Activated CD4-positive, alpha-beta T cell treated with anti-CD3 and anti-CD28 coated beads, Interleukin-2, amount 50 U/mL, for 48 hours (primary cell): Measurements from ENCODE around the gene FIZ1.

ENCODE experiments used
- DNase-seq, 2 experiments: peaks; one replicate each; pipeline ENCODE4 v3.0.0-alpha.2; 2020

Gene FIZ1

DNA sequence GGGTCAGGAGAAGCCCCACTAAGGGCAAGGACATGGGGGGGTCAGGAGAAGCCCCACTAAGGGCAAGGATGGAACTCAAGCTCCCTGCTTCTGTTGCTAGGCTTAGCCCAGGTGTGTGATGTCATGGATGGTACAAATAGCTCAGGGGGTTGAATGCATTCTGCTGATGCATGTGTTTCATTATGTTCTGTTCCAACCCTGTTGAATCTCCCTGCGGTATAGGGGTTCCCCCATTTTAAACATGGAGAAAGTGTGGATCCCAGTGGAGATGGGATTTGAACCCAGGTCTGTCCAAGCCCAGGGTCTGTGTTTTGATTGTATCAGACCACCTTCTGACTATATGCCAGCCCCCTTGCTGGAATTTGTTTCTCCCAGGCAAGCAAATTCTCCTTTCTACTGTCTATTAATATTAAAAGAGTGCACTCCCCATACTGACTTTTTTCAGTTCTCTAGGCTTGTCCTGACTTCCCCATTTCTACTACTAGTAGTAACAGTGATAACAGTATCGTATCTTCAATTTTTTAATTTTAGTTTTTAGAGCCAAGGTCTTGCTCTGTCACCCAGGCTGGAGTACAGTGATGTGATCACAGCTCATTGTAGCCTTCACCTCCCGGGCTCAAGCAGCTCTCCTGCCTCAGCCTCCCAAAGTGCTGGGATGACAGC lies 12.8 kb upstream of the FIZ1 start:
- no peak for DNase-seq

DNA sequence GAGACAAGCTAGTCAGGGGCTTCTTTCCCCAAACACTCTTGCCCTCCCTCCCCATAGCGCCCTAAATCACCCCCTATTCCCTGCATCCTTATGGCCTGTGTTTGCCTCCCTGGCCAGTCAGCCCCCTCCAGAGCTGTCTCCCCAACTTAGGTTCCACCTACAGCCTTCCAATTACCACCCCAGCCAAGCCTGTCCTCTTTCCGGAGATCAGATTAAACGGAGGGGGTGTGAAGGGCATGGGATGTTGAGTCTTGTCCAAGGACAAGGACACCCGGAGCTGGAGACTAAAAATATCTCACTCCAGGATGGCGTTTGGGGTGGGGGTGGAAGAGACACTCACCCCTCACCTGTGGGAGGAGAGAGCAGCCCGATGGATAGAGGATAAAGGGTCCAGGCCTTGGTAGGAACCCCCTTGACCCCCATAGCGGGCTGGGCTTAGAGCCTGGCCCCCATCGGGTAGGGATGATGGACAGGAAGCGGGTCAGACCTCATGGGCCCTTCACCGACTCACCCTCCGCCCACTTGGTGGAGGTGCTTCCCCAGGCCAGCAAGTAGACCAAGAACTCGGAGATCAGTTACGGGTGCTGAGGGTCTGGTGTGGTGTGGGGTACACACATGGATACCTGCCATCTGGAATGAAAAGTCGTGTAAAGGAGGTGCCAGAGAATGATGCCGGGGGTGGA lies 12.1 kb upstream of the FIZ1 start:
- no peak for DNase-seq

DNA sequence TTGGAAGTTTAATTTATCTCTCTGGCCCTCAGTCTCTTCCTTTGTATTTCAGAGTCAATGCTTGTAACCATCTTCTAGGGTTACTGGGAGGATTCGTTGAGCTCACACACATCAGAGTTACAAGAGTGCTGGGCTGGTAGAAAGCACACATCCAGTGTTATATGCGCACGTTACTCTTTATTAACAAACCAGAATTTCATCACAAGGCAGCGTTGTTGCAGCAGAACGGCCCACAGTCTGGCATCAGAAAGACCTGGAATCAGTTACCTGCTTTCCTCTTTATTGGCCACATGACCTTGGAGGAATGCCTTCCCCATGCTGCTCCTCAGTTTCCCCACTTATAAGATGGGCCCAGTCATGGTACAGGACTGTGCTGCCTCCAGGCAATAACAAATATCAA lies 10.0 kb upstream of the FIZ1 start:
- no peak for DNase-seq

DNA sequence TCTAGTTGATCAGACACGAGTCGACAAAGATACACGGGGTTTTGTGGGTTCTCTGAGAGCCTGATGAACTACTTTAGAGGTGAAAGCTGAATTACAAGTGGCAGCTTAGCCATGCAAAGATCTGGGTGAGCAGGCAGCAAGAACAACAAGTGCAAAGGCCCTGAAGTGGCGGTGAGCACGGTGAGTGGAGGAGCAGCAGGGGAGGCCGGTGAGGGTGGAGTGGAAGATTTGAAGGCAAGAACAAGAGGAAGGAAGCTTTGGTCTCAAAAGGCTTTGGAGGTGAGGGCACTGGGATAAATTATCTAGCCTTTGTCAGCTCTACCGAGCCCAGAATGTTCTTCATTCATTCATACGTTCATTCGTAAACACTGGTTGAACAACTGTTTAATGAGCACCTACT lies 7.5 kb upstream of the FIZ1 start:
- no peak for DNase-seq

DNA sequence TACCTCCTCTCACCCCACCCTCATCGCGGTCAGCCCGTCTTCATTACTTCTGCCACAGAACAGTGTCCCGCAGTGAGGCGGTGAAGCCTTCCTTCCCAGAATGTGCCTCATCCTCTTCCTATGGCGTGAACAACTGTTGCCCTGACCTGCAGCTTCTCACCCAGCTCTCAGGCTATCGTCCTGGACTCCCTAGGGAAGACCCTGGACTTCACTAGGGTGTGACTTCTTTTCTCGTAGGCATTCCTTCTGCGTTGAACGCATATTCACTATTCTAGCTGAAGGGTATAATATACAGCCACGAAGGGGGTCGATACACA lies 7.1 kb upstream of the FIZ1 start:
- no peak for DNase-seq

DNA sequence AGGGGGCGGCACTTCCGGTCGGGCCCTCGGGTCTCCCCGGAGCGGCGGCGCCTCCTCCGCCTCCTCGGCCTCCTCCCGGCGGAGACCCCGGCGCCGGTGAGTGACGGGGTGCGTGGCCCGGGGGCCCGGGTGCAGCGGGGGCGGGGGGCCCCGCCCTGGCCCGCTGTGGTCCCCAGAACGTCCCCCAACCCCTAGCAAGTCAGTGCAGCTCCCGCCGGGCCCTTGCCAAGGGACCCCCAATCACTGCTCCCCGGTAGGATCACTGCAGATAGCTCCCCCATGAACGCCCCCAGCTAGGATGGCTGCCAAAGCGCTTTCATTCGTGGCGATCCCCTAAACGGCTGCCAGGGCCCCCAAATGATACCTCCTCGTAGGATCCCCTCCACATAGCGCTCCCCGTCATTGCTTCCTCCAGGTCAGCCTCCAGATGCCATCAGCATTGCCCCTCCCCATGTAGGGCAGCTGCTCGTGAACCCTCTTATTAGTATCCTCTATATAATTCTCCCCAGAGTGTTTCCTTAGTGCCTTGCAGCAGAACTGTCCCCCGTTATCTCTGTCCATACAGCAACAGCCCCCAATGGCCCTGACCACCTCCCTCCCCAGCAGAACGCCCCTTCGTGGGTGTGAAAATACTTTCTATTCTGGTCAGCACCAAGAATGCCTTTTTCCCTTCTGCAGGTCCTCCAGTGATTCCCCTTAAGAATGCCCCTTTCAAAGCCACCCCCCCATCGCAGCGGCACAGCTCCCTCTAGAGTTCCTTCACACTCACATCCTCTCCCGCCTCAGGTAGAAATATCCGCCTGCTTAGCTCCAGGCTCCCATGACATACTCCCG lies 6.5 kb upstream of the FIZ1 start, which contains the start of gene ZNF865:
Gene ZNF865 (plus strand): TSS at position 11 of the 834 bp plus-strand sequence. CDS start 7,972 bp downstream, outside the sequence.
- peak; percentile 77 to 82 for DNase-seq

DNA sequence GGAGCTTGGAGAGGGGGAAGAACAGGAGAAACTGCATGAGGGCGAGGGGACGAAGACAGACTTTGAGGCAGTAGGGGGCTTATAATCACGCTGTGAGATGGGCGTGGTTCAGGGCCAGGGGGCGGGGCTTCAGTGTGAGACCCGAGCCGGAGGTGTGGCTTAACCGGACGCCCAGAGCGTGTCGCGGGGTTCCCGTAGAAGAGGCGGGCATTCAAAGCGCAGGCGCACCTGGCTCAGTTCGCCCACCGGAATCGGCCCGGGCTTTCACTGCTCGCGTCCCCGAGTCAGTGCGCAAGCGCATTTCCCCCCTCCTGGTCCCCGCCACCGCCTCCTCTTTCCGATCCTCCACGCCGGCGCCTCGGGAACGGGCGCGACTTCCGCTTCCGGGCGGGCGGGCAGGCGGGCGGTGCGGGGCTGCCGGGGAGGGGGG lies 5.9 kb upstream of the FIZ1 start:
- peak; percentile 99 for DNase-seq

DNA sequence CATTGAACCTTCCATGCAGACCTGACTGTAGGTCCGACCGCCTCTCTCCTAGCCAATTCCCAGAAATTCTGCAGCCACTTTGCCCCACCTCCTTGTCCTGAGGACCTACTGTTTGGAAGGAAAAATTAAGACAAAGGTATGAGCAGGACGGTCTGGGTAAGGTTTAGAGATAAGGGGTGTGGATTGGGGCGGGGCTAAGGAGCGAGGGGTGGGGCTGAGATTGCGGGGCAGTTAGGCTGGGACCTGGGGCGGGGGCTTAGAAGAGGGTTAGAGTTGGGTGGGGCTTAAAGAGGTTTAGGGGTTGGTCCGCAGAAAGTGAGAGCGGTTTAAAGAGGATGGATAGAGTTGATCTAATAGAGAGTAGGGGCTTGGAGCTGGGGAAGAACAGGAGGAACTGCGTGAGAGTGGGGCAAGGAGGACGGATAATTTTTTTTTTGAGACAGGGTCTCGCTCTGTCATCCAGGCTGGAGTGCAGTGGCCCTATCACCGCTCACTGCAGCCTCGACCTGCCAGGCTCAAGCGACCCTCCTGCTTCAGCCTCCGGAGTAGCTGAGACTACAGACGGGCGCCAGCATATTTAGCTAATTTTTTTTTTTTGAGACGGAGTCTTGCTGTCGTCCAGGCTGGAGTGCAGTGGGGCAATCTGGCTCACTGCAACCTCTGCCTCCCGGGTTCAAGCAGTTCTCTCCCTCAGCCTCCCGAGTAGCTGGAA lies 4.4 kb upstream of the FIZ1 start:
- DNase-seq: no peak

DNA sequence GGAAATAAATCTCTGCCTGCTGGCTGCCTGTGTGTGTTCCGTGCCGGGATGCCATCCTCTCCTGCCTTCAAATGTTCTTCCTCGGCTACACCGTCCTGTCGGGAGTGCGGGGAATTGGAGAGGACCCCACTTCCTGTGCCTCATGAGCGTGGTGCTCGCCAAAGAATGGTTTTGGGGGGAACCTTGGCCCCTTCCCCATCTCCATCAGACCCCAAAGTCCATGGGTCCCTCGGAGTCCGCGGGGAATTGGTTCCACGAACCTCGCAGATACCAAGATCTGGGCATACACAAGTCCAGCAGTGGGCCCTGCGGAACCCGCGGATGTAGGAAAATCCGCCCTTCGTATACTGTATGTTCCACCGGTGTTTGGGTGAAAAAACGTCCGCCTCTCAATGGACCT lies 3.8 kb upstream of the FIZ1 start:
- no peak for DNase-seq

DNA sequence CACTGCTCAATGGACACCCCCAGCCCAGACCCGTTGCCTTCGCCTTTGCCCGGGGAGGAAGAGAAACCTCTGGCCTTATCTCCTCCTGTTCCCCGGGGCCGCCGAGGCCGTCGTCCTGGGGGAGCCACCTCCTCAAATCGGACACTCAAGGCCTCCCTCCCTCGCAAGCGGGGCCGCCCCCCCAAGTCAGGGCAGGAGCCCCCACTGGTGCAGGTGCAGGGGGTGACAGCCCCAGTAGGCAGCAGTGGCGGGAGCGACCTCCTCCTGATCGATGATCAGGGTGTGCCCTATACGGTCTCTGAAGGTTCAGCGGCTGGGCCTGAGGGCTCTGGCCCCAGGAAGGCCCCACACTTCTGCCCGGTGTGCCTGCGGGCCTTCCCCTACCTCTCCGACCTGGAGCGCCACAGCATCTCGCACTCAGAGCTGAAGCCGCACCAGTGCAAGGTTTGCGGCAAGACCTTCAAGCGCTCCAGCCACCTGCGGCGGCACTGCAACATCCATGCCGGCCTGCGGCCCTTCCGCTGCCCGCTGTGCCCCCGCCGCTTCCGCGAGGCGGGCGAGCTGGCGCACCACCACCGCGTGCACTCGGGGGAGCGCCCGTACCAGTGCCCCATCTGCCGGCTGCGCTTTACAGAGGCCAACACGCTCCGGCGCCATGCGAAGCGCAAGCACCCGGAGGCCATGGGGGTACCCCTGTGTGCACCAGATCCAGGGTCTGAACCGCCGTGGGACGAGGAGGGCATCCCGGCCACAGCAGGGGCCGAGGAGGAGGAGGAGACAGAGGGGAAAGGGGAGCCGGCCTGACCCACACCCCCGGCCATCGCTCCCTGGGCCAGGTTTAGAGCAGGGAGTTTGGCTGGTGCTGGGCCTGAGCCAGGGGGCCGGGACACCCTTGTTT lies 3.0 kb upstream of the FIZ1 start:
- no peak for DNase-seq

DNA sequence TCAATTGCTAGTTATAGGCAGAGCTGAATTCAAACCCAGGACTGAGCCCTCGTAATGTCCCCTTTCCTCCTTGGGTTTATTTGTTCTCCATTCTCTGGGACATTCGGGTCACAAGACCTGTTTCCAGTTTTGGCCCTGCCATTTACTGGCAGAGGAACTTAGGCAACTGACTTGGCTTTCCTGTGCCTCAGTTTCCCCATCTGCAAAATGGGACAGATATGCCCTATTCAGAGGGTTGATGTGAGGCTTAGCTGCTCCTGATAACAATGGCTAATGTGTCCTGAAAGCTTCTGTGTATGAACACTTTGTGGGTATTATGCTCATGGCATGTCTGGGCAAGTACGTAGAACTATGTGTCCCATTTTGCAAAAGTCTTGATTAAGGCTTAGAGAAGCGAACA lies 1.8 kb upstream of the FIZ1 start:
- no peak for DNase-seq

DNA sequence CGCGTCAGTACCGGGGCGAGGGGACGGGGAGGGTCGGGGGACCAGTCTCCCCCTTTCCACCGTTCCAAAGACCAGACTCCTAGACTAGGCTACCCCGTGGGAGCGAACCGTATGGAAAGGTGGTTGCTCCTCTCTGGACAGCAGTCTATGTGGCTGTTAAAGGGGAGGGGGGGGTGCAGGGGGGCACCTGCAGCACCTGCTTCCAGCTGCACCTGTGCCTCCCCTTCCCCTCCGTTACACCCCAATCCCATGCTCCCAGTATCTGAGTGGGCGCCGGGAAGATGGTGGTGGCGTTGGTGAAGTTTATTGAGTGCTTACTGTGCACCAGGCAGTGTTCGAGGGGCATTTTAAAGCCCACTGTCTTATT lies 1.3 kb upstream of the FIZ1 start:
- DNase-seq: no peak

DNA sequence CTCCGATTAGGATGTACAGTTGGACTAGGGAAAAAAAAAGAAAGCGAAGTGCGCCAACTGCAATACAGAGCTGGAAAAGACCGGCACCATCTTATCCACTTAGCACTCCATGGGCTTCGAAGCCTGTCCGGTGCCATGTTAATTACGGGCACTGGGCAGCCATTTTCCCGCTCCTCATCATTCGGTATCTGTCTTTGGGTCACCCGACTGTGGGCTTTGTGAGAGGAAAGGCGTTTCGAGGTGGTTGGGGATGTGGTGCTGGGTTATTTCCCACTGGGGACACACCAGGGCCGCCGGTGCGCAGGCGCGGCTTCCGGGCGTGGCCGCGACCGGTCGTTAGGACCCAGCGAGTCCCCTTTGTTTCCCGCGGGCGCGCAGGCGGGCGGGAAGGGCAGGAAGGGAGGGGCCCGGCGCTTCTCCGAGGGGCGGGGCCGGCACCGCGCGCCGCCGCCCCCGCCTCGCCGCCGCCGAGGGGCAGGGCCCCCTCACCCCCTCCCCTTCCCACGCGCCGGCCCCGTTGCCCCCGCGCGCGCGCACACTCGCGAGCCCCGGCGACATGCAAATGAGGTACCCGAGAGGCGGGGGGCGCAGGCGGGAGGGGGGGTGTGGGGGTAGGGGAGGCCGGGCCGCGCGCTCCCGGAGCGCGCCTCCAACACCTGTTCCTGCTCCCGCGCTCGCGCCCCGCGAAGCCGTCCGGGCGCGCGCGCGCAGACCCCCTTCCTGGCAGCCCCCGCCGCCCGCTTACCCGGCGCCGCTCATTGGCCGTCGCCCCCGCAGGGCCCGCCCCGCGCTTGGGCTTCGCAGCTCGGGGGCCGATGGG lies 735 bp upstream of the FIZ1 start, which contains the start of gene ZNF524:
Gene ZNF524 (plus strand): TSS at position 447 of the 820 bp plus-strand sequence. CDS start 1,825 bp downstream, outside the sequence.
- DNase-seq: peak; percentile 81 to 83

DNA sequence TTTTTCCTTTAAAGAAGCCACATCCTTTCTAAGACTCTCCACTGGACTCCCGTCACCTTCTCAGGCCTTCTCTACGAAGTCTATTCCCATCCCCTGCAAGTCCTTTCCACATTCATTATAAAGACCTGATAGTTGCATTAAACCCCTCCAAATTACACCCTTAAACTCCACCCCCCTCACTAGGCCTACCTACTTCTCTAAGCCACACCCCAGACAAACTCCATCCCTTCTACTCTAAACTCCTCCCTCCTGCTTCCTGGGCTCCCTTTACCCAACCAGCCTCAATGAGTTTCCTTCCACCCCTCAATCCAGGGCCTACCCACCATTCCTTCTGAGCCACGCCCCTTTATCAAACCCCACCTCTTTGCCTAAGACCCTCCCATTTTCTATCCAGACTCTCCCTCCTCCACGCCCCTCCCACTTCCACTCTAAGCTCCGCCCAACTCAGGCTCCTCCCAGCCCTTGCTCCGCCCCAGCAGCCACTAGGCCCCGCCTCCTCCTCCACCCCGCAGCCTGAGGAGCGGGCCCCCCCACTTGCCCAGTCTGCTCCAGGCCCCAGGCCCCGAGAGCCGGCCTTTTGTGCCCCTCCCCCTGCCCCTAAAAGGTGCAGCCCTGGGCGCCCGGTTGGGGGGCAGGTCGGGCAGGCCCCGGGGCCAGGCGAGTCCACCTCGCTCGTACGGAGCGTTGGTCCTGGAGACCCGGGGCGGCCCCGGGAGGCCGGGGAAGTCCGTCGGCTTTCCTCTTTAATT lies 424 bp downstream of the FIZ1 start:
- peak; percentile 92 to 93 for DNase-seq

DNA sequence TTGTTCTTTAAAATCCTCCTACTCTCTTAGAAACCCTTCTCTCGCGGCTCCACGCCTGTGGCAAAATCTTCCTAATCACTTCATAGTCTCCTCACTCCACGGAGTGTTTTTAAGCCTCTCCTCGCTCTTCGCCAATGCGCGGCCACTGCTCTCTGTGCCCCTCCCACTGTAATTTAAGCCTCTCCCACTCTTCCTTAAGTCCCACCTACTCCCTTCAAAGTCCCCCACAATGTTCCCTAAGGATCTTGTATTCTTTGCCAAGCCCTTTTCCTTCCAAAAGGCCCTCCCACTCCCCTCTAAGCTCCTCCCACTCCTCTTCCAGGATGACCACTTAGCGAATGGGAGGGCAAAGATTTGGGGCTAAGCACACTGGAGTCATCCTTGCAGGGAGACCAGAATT lies 1.3 kb downstream of the FIZ1 start:
- DNase-seq: no peak

DNA sequence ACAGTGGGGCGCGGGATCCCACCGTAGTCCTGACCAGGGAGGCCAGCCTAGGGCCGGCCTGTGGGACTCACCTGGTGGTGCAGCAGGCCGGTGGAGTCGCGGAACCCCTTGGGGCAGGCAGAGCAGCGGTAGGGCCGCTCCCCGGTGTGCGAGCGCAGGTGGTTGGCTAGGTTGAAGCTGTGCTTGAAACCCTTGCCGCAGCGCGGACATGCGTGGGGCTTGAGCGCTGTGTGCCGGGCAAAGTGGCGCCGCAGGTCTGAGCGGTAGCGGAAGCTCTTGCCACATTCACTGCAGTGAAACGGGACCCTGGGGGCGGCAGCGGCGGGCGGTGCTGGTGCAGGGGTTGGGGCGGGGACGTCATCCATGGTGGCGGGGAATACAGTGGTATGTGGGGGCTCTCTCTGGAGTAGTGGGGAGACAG lies 1.8 kb downstream of the FIZ1 start:
- no peak for DNase-seq

DNA sequence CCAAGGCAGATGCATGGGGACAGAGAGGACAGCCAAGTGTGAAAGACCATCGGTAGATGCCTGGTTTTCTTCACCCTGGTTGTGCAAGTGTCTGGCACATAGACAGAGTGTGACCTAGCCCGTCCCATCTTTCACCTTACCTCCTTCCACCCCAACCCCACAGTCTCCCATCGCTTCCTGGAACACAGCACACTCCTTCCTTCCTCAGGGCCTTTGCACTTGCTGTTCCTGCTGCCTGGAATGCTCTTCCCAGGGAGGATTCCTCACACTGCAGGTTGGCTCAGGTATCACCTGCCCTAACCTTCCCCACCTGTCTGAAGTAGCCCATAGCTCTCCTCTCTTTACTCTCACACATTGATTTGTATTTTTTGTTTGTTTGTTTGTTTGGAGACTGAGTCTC lies 3.0 kb downstream of the FIZ1 start:
- no peak for DNase-seq

DNA sequence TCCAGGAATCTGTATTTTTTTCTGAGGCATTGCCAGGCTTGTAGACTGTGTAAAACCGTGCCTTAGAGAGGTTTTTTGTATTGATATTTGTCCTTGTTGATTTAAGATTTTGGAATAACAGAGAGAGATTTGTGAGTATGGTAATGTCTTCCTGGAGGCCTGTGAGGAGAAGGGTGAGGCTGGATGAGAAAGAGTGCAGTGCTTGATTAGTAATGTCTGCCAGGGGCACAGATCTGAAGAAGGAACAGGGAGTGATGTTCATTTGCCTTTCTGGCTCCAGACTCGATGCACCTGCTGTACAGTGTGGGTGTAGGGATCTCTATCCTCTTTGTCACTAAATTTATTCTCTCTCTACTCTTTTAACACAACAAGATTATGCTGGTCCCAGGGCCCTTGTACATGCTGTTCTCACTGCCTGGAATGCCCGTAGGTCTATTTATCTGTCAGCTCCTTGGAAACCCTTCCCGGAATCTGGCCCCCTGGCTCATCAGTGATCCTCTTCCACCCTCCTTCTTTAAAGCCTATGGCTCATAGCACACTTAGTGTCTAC lies 4.2 kb downstream of the FIZ1 start:
- no peak for DNase-seq

DNA sequence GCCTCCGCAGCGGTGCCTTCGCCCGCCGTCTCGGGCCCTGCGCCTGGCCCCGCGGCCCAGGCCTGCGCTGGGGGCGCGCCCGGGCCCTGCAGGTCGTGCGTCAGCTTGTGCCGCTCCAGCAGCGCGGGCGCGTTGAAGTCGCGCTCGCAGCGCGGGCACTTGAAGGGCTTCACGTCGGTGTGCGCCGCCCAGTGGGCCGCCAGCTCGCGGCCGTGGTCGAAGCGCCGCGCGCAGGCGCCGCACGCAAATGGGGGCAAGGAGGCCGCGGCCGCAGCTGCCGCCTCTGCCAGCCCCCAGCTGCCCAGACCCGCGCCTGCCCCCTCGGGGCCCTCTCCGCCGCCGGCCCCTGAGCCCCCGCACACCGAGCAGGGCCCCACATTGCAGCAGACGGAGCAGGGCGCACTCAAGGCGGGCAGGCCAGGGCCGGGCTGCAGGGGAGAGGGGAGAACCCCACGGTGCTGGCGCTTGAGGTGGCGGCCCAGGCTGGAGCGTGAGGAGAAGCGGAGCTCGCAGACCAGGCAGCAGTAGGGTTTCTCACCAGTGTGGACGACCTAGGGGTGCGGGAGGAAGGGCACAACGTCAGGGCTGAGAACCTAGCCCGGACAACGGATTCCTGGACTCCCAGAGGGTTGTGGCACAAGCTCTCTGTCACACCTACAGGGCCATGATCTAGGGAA lies 6.1 kb downstream of the FIZ1 start:
- no peak for DNase-seq
